ENCODE results near the gene KIAA0513.
A peak's percentile ranks its signal among the peaks of the same experiment; 100 is the strongest.

Gene KIAA0513

GRCh38 chr16:85074225-85074914 is 46.8 kb downstream of the KIAA0513 start:
- DNase-seq (ENCODE audit: low spot score), result no peak

- no peak for DNase-seq (ENCODE audit: low spot score)
Measured at GRCh38 chr16:85075236-85075924, 47.8 kb downstream of the KIAA0513 start.

GRCh38 chr16:85077039-85077438 is 49.4 kb downstream of the KIAA0513 start:
- no peak for DNase-seq (ENCODE audit: low spot score)

GRCh38 chr16:85077576-85078125 is 50.1 kb downstream of the KIAA0513 start:
- DNase-seq (ENCODE audit: low spot score), result no peak

GRCh38 chr16:85078226-85078625 is 50.6 kb downstream of the KIAA0513 start:
- no peak for DNase-seq (ENCODE audit: low spot score)

- no peak for DNase-seq (ENCODE audit: low spot score)
Measured at GRCh38 chr16:85078952-85079351, 51.4 kb downstream of the KIAA0513 start.

GRCh38 chr16:85079785-85080570 is 52.4 kb downstream of the KIAA0513 start:
- DNase-seq (ENCODE audit: low spot score), result no peak

- DNase-seq (ENCODE audit: low spot score), result no peak
Measured at GRCh38 chr16:85081038-85081437, 53.4 kb downstream of the KIAA0513 start.

- no peak for DNase-seq (ENCODE audit: low spot score)
Measured at GRCh38 chr16:85081765-85082164, 54.2 kb downstream of the KIAA0513 start.

GRCh38 chr16:85082173-85083050 is 54.8 kb downstream of the KIAA0513 start:
- no peak for DNase-seq (ENCODE audit: low spot score)

- DNase-seq (ENCODE audit: low spot score), result no peak
Measured at GRCh38 chr16:85083051-85083639, 55.5 kb downstream of the KIAA0513 start.

GRCh38 chr16:85084841-85085510 is 57.4 kb downstream of the KIAA0513 start:
- DNase-seq (ENCODE audit: low spot score), result no peak

GRCh38 chr16:85085721-85086120 is 58.1 kb downstream of the KIAA0513 start:
- no peak for DNase-seq (ENCODE audit: low spot score)

- DNase-seq (ENCODE audit: low spot score), result peak; percentile 90
Measured at GRCh38 chr16:85086347-85087291, 59.0 kb downstream of the KIAA0513 start.

- DNase-seq (ENCODE audit: low spot score), result no peak
Measured at GRCh38 chr16:85087899-85088569, 60.4 kb downstream of the KIAA0513 start.

- DNase-seq (ENCODE audit: low spot score), result no peak
Measured at GRCh38 chr16:85088570-85089199, 61.1 kb downstream of the KIAA0513 start.

- no peak for DNase-seq (ENCODE audit: low spot score)
Measured at GRCh38 chr16:85089525-85089924, 61.9 kb downstream of the KIAA0513 start.

- DNase-seq (ENCODE audit: low spot score), result no peak
Measured at GRCh38 chr16:85090181-85090580, 62.6 kb downstream of the KIAA0513 start.
